Measurements from ENCODE around the gene RAB3GAP2.

The RAB3GAP2 gene

DNA sequence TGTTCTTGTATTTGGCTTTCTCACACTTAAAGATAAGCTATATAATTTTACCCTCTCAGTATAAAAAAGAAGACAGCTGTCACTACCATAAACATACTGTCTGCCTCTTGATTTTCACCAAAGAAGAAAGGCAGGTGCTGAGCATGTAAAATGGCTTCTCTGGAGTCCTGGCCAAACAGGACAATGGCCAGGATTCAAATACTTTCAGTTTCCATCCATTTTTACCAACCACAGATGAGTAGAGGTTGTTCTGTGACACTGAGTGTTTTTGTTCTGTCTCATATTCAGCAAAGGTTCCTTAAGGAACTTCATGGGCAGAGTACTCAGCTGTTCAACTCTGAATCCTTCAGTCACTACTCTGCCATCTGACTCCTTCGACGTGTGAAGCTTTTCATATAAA, 29.4 kb upstream of the RAB3GAP2 start:
- no peak for DNase-seq (ENCODE audit: low read depth, low spot score)
- H3K4me3 ChIP-seq (ENCODE audit: low read depth, low read length) = no peak overlapping the region
- in situ Hi-C loops (cut with HindIII; ENCODE audit: low sequenced_read_pairs) = no loop called here
- no peak for TF ChIP-seq CTCF (IDR thresholded peaks at IDR 0.05; ENCODE audit: low read depth, low read length)

- no peak overlapping the region for H3K4me3 ChIP-seq (ENCODE audit: low read depth, low read length)
- in situ Hi-C loops (cut with HindIII; ENCODE audit: low sequenced_read_pairs) = no loop called here
- peak; percentile 88 for DNase-seq (ENCODE audit: low read depth, low spot score)
- TF ChIP-seq CTCF (IDR thresholded peaks at IDR 0.05; ENCODE audit: low read depth, low read length) = no peak
Observed at GRCh38 chr1:220300442-220301121, 28.3 kb upstream of the RAB3GAP2 start.

DNA sequence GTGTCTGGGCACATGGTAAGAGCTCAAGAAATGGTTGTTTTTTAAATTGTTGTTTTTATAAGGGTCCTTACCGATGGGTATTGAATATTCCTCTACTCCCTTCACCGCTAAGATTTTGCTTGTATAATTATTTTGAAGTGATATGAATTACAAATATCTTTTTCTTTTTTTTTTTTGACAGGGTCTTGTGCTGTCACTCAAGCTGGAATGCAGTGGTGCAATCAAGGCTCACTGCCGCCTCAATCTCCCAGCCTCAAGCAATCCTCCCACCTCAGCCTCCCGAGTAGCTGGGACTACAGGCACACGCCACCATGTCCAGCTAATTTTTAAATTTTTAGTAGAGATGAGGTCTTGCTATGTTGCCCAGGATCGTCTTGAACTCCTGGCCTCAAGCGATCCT, 27.1 kb upstream of the RAB3GAP2 start:
- DNase-seq (ENCODE audit: low read depth, low spot score) = no peak
- in situ Hi-C loops (cut with HindIII; ENCODE audit: low sequenced_read_pairs) = no loop called here

DNA sequence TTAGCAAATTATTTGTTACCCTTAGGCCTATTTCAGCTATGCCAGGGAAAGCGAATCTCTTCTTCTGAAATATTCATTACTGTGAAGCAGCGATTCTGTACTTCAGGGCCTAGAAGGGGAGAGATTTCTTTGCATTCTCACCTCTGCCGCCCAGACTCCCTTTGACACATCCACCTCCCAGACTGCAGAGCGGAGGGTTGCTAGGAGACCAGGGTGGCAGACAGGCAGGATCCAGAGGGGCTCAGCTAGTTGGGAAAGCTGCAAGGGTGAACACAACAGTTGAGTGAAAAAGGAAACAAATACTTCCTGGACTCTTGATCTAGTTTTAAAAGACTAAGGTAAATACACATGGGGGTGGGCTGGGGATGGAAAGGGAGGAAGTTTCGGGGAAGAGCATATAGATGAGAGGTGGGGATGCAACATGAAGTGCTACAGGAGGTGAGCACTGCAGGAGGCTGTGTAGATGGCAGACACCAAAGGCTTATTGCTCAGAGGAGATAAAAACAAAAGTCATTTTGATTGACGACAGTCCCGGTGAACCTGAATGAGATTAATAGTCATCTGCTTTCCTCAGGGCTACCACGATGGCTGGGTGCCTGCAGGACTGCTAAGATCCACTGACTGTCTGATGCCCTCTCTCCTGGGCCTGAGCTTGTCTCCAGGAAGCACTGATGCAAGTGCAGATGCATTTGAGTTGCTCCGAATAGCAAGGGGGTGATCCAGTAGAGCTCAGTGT, 26.4 kb upstream of the RAB3GAP2 start:
- no peak for TF ChIP-seq CTCF (IDR thresholded peaks at IDR 0.05; ENCODE audit: low read depth, low read length)
- no peak for DNase-seq (ENCODE audit: low read depth, low spot score)
- no peak overlapping the region for H3K4me3 ChIP-seq (ENCODE audit: low read depth, low read length)
- in situ Hi-C loops (cut with HindIII; ENCODE audit: low sequenced_read_pairs) = no loop called here

More for the DNA sequence above, 27.1 kb upstream of the RAB3GAP2 start:
- TF ChIP-seq CTCF (IDR thresholded peaks at IDR 0.05; ENCODE audit: low read depth, low read length) = no peak
- no peak overlapping the region for H3K4me3 ChIP-seq (ENCODE audit: low read depth, low read length)

- no peak overlapping the region for H3K4me3 ChIP-seq (ENCODE audit: low read depth, low read length)
- DNase-seq (ENCODE audit: low read depth, low spot score) = peak; percentile 16
- in situ Hi-C loops (cut with HindIII; ENCODE audit: low sequenced_read_pairs) = no loop called here
- no peak for TF ChIP-seq CTCF (IDR thresholded peaks at IDR 0.05; ENCODE audit: low read depth, low read length)
Observed at GRCh38 chr1:220296981-220297380, 24.7 kb upstream of the RAB3GAP2 start.

DNA sequence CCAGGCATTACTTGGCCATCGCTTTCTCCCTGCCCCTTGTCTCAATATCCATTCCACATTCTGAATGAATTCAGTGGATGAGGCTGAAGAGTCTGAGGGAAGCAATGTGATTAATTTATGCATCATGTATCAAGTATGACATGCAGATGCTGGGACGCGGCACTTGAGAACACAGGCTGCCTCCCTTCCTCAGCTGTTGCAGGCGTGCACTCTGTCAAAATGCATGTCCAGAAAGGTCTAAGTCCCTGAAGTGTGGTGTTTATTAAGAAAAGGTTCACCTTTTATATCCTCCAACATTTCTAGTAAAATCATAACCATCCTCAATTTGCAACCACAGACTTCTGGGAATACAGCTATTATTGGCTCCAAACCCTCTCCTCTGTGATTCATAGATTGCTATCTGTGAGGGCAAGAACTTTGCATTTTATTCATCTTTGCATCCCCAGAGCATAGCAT, 22.6 kb upstream of the RAB3GAP2 start:
- no peak overlapping the region for H3K4me3 ChIP-seq (ENCODE audit: low read depth, low read length)
- in situ Hi-C loops (cut with HindIII; ENCODE audit: low sequenced_read_pairs) = no loop called here
- no peak for TF ChIP-seq CTCF (IDR thresholded peaks at IDR 0.05; ENCODE audit: low read depth, low read length)
- DNase-seq (ENCODE audit: low read depth, low spot score) = no peak

Data from astrocyte of the spinal cord (primary cell).